Measurements from ENCODE around the gene CHRNA10. TPM values are rescaled to one million over a fixed set of nuclear protein-coding genes. Genes with fewer than 3 reads are reported as not detected.

Gene CHRNA10
- not detected in 2 replicates for total RNA-seq (2014; rRNA removed; shearing (Covaris generic); ENCODE audit: low replicate concordance)

GRCh38 chr11:3671334-3672254, at the start of gene CHRNA10:
CHRNA10 (minus strand) TSS chr11:3671384; CDS start chr11:3671312, 72 bp downstream.
- in situ Hi-C loops (cut with HindIII; ENCODE audit: low pct_unique_long_range_greater_than_20kb, low sequenced_read_pairs) = no loop called here
- DNase-seq (ENCODE audit: low read depth) = no peak

- DNase-seq (ENCODE audit: low read depth) = no peak
- in situ Hi-C loops (cut with HindIII; ENCODE audit: low pct_unique_long_range_greater_than_20kb, low sequenced_read_pairs) = no loop called here
Observed at GRCh38 chr11:3712274-3712673, 41.1 kb upstream of the CHRNA10 start.

GRCh38 chr11:3710485-3711259, 39.5 kb upstream of the CHRNA10 start:
- in situ Hi-C loops (cut with HindIII; ENCODE audit: low pct_unique_long_range_greater_than_20kb, low sequenced_read_pairs) = no loop called here
- no peak for DNase-seq (ENCODE audit: low read depth)

GRCh38 chr11:3709977-3710376, 38.8 kb upstream of the CHRNA10 start:
- no peak for DNase-seq (ENCODE audit: low read depth)
- in situ Hi-C loops (cut with HindIII; ENCODE audit: low pct_unique_long_range_greater_than_20kb, low sequenced_read_pairs) = no loop called here

- no peak for DNase-seq (ENCODE audit: low read depth)
- in situ Hi-C loops (cut with HindIII; ENCODE audit: low pct_unique_long_range_greater_than_20kb, low sequenced_read_pairs) = no loop called here
Observed at GRCh38 chr11:3707176-3707575, 36.0 kb upstream of the CHRNA10 start.

- in situ Hi-C loops (cut with HindIII; ENCODE audit: low pct_unique_long_range_greater_than_20kb, low sequenced_read_pairs) = no loop called here
- DNase-seq (ENCODE audit: low read depth) = no peak
Observed at GRCh38 chr11:3703383-3703782, 32.2 kb upstream of the CHRNA10 start.

- in situ Hi-C loops (cut with HindIII; ENCODE audit: low pct_unique_long_range_greater_than_20kb, low sequenced_read_pairs) = no loop called here
- DNase-seq (ENCODE audit: low read depth) = no peak
Observed at GRCh38 chr11:3700910-3701309, 29.7 kb upstream of the CHRNA10 start.

GRCh38 chr11:3700410-3700809, 29.2 kb upstream of the CHRNA10 start:
- in situ Hi-C loops (cut with HindIII; ENCODE audit: low pct_unique_long_range_greater_than_20kb, low sequenced_read_pairs) = no loop called here
- DNase-seq (ENCODE audit: low read depth) = no peak

GRCh38 chr11:3686751-3687150, 15.6 kb upstream of the CHRNA10 start:
- in situ Hi-C loops (cut with HindIII; ENCODE audit: low pct_unique_long_range_greater_than_20kb, low sequenced_read_pairs) = loop anchor here (25.0 kb wide), 1 partner anchor 101 kb away; the partner anchor contains the start of gene NUP98
- no peak for DNase-seq (ENCODE audit: low read depth)

GRCh38 chr11:3685923-3686322, 14.7 kb upstream of the CHRNA10 start:
- no peak for DNase-seq (ENCODE audit: low read depth)
- in situ Hi-C loops (cut with HindIII; ENCODE audit: low pct_unique_long_range_greater_than_20kb, low sequenced_read_pairs) = loop anchor here (25.0 kb wide), 1 partner anchor 101 kb away; the partner anchor contains the start of gene NUP98

GRCh38 chr11:3684819-3685172, 13.6 kb upstream of the CHRNA10 start:
- no peak for DNase-seq (ENCODE audit: low read depth)
- in situ Hi-C loops (cut with HindIII; ENCODE audit: low pct_unique_long_range_greater_than_20kb, low sequenced_read_pairs) = loop anchor here (25.0 kb wide), 1 partner anchor 103 kb away; the partner anchor contains the start of gene NUP98

- in situ Hi-C loops (cut with HindIII; ENCODE audit: low pct_unique_long_range_greater_than_20kb, low sequenced_read_pairs) = loop anchor here (25.0 kb wide), 1 partner anchor 103 kb away; the partner anchor contains the start of gene NUP98
- DNase-seq (ENCODE audit: low read depth) = no peak
Observed at GRCh38 chr11:3684129-3684818, 13.1 kb upstream of the CHRNA10 start.

- DNase-seq (ENCODE audit: low read depth) = no peak
- in situ Hi-C loops (cut with HindIII; ENCODE audit: low pct_unique_long_range_greater_than_20kb, low sequenced_read_pairs) = loop anchor here (25.0 kb wide), 1 partner anchor 104 kb away; the partner anchor contains the start of gene NUP98
Observed at GRCh38 chr11:3683039-3683438, 11.9 kb upstream of the CHRNA10 start.

- in situ Hi-C loops (cut with HindIII; ENCODE audit: low pct_unique_long_range_greater_than_20kb, low sequenced_read_pairs) = loop anchor here (25.0 kb wide), 1 partner anchor 108 kb away; the partner anchor contains the start of gene NUP98
- no peak for DNase-seq (ENCODE audit: low read depth)
Observed at GRCh38 chr11:3679077-3679476, 7.9 kb upstream of the CHRNA10 start.

GRCh38 chr11:3675971-3676370, 4.8 kb upstream of the CHRNA10 start:
- peak; percentile 19 for DNase-seq (ENCODE audit: low read depth)
- in situ Hi-C loops (cut with HindIII; ENCODE audit: low pct_unique_long_range_greater_than_20kb, low sequenced_read_pairs) = loop anchor here (25.0 kb wide), 1 partner anchor 111 kb away; the partner anchor contains the start of gene NUP98

GRCh38 chr11:3674189-3674588, 3.0 kb upstream of the CHRNA10 start:
- peak; percentile 52 for DNase-seq (ENCODE audit: low read depth)
- in situ Hi-C loops (cut with HindIII; ENCODE audit: low pct_unique_long_range_greater_than_20kb, low sequenced_read_pairs) = no loop called here

GRCh38 chr11:3669742-3670183, 1.4 kb downstream of the CHRNA10 start:
- DNase-seq (ENCODE audit: low read depth) = no peak
- in situ Hi-C loops (cut with HindIII; ENCODE audit: low pct_unique_long_range_greater_than_20kb, low sequenced_read_pairs) = no loop called here

GRCh38 chr11:3669128-3669527, 2.1 kb downstream of the CHRNA10 start:
- in situ Hi-C loops (cut with HindIII; ENCODE audit: low pct_unique_long_range_greater_than_20kb, low sequenced_read_pairs) = no loop called here
- DNase-seq (ENCODE audit: low read depth) = no peak
